ENCODE data around the gene VIM.

VIM gene

GRCh38 chr10:17231788-17232187, 3.7 kb downstream of the VIM start:
- H3K4me1 ChIP-seq (ENCODE audit: control insufficient read depth, insufficient read depth, low read length): peaks cover 4% of the 10 kb centered on the region; the same call in 1 of the 2 replicates
- H3K9me3 ChIP-seq (ENCODE audit: control insufficient read depth, insufficient read depth, low read length): no peaks in the 10 kb centered on the region
- H3K4me3 ChIP-seq (ENCODE audit: low read length): no peak overlapping the region
- no peak for DNase-seq (ENCODE audit: low read depth, low spot score)
- H3K27me3 ChIP-seq (ENCODE audit: control insufficient read depth, insufficient read depth, low read length): peaks cover 2% of the 10 kb centered on the region; the same call in 1 of the 2 replicates
- no peak overlapping the region for H3K27ac ChIP-seq (ENCODE audit: low read length)
- H3K36me3 ChIP-seq (ENCODE audit: control insufficient read depth, insufficient read depth, low read length): peaks cover 13% of the 10 kb centered on the region; the same call in 1 of the 2 replicates
- no CpG with 5 or more reads among the region's 1 CpG for WGBS (ENCODE audit: insufficient coverage, insufficient read length)

- Histone ChIP-seq H3K4me3 (ENCODE audit: low read length) (no peak overlapping the region), H3K4me1 (ENCODE audit: control insufficient read depth, insufficient read depth, low read length) (peaks cover 2% of the 10 kb centered on the region; the same call in 1 of the 2 replicates), H3K9me3 (ENCODE audit: control insufficient read depth, insufficient read depth, low read length) (no peaks in the 10 kb centered on the region), H3K36me3 (ENCODE audit: control insufficient read depth, insufficient read depth, low read length) (peaks cover 13% of the 10 kb centered on the region; the same call in 1 of the 2 replicates), H3K27me3 (ENCODE audit: control insufficient read depth, insufficient read depth, low read length) (peaks cover 2% of the 10 kb centered on the region; the same call in 1 of the 2 replicates), H3K27ac (ENCODE audit: low read length) (no peak overlapping the region)
- DNase-seq (ENCODE audit: low read depth, low spot score): no peak
- WGBS (ENCODE audit: insufficient coverage, insufficient read length): no CpG with 5 or more reads among the region's 3 CpGs
Observed at GRCh38 chr10:17232276-17232960, 4.4 kb downstream of the VIM start.

GRCh38 chr10:17233286-17233991, 5.4 kb downstream of the VIM start:
- WGBS (ENCODE audit: insufficient coverage, insufficient read length): no CpG with 5 or more reads among the region's 14 CpGs
- DNase-seq (ENCODE audit: low read depth, low spot score): no peak
- Histone ChIP-seq H3K4me1 (ENCODE audit: control insufficient read depth, insufficient read depth, low read length) (peaks cover 2% of the 10 kb centered on the region; the same call in 1 of the 2 replicates), H3K27ac (ENCODE audit: low read length) (no peak overlapping the region), H3K4me3 (ENCODE audit: low read length) (no peak overlapping the region), H3K9me3 (ENCODE audit: control insufficient read depth, insufficient read depth, low read length) (no peaks in the 10 kb centered on the region), H3K36me3 (ENCODE audit: control insufficient read depth, insufficient read depth, low read length) (peaks cover 13% of the 10 kb centered on the region; the same call in 1 of the 2 replicates), H3K27me3 (ENCODE audit: control insufficient read depth, insufficient read depth, low read length) (no peaks in the 10 kb centered on the region)

GRCh38 chr10:17234431-17234945, 6.4 kb downstream of the VIM start:
- H3K36me3 ChIP-seq (ENCODE audit: control insufficient read depth, insufficient read depth, low read length): peaks cover 13% of the 10 kb centered on the region; the same call in 1 of the 2 replicates
- H3K4me3 ChIP-seq (ENCODE audit: low read length): no peak overlapping the region
- H3K4me1 ChIP-seq (ENCODE audit: control insufficient read depth, insufficient read depth, low read length): no peaks in the 10 kb centered on the region
- no peaks in the 10 kb centered on the region for H3K9me3 ChIP-seq (ENCODE audit: control insufficient read depth, insufficient read depth, low read length)
- H3K27me3 ChIP-seq (ENCODE audit: control insufficient read depth, insufficient read depth, low read length): no peaks in the 10 kb centered on the region
- no peak overlapping the region for H3K27ac ChIP-seq (ENCODE audit: low read length)
- no peak for DNase-seq (ENCODE audit: low read depth, low spot score)
- no CpG with 5 or more reads among the region's 5 CpGs for WGBS (ENCODE audit: insufficient coverage, insufficient read length)

GRCh38 chr10:17235136-17235535, 7.1 kb downstream of the VIM start:
- Histone ChIP-seq H3K27ac (ENCODE audit: low read length) (no peak overlapping the region), H3K36me3 (ENCODE audit: control insufficient read depth, insufficient read depth, low read length) (peaks cover 13% of the 10 kb centered on the region; the same call in 1 of the 2 replicates), H3K9me3 (ENCODE audit: control insufficient read depth, insufficient read depth, low read length) (no peaks in the 10 kb centered on the region), H3K4me1 (ENCODE audit: control insufficient read depth, insufficient read depth, low read length) (no peaks in the 10 kb centered on the region), H3K27me3 (ENCODE audit: control insufficient read depth, insufficient read depth, low read length) (no peaks in the 10 kb centered on the region), H3K4me3 (ENCODE audit: low read length) (no peak overlapping the region)
- DNase-seq (ENCODE audit: low read depth, low spot score): no peak
- WGBS (ENCODE audit: insufficient coverage, insufficient read length): no CpG with 5 or more reads among the region's 8 CpGs

- Histone ChIP-seq H3K4me1 (ENCODE audit: control insufficient read depth, insufficient read depth, low read length) (no peaks in the 10 kb centered on the region), H3K9me3 (ENCODE audit: control insufficient read depth, insufficient read depth, low read length) (no peaks in the 10 kb centered on the region), H3K27me3 (ENCODE audit: control insufficient read depth, insufficient read depth, low read length) (no peaks in the 10 kb centered on the region), H3K27ac (ENCODE audit: low read length) (no peak overlapping the region), H3K36me3 (ENCODE audit: control insufficient read depth, insufficient read depth, low read length) (peaks cover 13% of the 10 kb centered on the region; the same call in 1 of the 2 replicates), H3K4me3 (ENCODE audit: low read length) (no peak overlapping the region)
- no CpG with 5 or more reads among the region's 1 CpG for WGBS (ENCODE audit: insufficient coverage, insufficient read length)
- no peak for DNase-seq (ENCODE audit: low read depth, low spot score)
Observed at GRCh38 chr10:17236468-17237148, 8.6 kb downstream of the VIM start.

- H3K9me3 ChIP-seq (ENCODE audit: control insufficient read depth, insufficient read depth, low read length): no peaks in the 10 kb centered on the region
Observed at GRCh38 chr10:17237149-17237527, 9.1 kb downstream of the VIM start.

GRCh38 chr10:17237915-17238444, 9.9 kb downstream of the VIM start:
- H3K27ac ChIP-seq (ENCODE audit: low read length): no peak overlapping the region
- H3K36me3 ChIP-seq (ENCODE audit: control insufficient read depth, insufficient read depth, low read length): peaks cover 13% of the 10 kb centered on the region; the same call in 1 of the 2 replicates
- no peaks in the 10 kb centered on the region for H3K9me3 ChIP-seq (ENCODE audit: control insufficient read depth, insufficient read depth, low read length)
- H3K27me3 ChIP-seq (ENCODE audit: control insufficient read depth, insufficient read depth, low read length): no peaks in the 10 kb centered on the region
- no peak for DNase-seq (ENCODE audit: low read depth, low spot score)
- H3K4me3 ChIP-seq (ENCODE audit: low read length): no peak overlapping the region
- WGBS (ENCODE audit: insufficient coverage, insufficient read length): no CpG with 5 or more reads among the region's 4 CpGs
- no peaks in the 10 kb centered on the region for H3K4me1 ChIP-seq (ENCODE audit: control insufficient read depth, insufficient read depth, low read length)

More at GRCh38 chr10:17237149-17237527, 9.1 kb downstream of the VIM start:
- Histone ChIP-seq H3K27ac (ENCODE audit: low read length) (no peak overlapping the region), H3K4me1 (ENCODE audit: control insufficient read depth, insufficient read depth, low read length) (no peaks in the 10 kb centered on the region), H3K27me3 (ENCODE audit: control insufficient read depth, insufficient read depth, low read length) (no peaks in the 10 kb centered on the region), H3K4me3 (ENCODE audit: low read length) (no peak overlapping the region), H3K36me3 (ENCODE audit: control insufficient read depth, insufficient read depth, low read length) (peaks cover 13% of the 10 kb centered on the region; the same call in 1 of the 2 replicates)
- no CpG with 5 or more reads among the region's 5 CpGs for whole genome bisulfite sequencing (ENCODE audit: insufficient coverage, insufficient read length)
- DNase-seq (ENCODE audit: low read depth, low spot score): no peak

- Histone ChIP-seq H3K36me3 (ENCODE audit: control insufficient read depth, insufficient read depth, low read length) (peaks cover 11% of the 10 kb centered on the region; the same call in 1 of the 2 replicates), H3K4me1 (ENCODE audit: control insufficient read depth, insufficient read depth, low read length) (no peaks in the 10 kb centered on the region), H3K4me3 (ENCODE audit: low read length) (no peak overlapping the region), H3K27ac (ENCODE audit: low read length) (no peak overlapping the region), H3K27me3 (ENCODE audit: control insufficient read depth, insufficient read depth, low read length) (no peaks in the 10 kb centered on the region), H3K9me3 (ENCODE audit: control insufficient read depth, insufficient read depth, low read length) (no peaks in the 10 kb centered on the region)
- no peak for DNase-seq (ENCODE audit: low read depth, low spot score)
- WGBS (ENCODE audit: insufficient coverage, insufficient read length): no CpG with 5 or more reads among the region's 12 CpGs
Observed at GRCh38 chr10:17238445-17239291, 10.6 kb downstream of the VIM start.
